Measurements from ENCODE around the gene VPS33A.
A peak's percentile ranks its signal among the peaks of the same experiment; 100 is the strongest.

The VPS33A gene

GRCh38 chr12:122250536-122250935 is 15.8 kb downstream of the VPS33A start:
- DNase-seq (ENCODE audit: low read depth): no peak

DNA sequence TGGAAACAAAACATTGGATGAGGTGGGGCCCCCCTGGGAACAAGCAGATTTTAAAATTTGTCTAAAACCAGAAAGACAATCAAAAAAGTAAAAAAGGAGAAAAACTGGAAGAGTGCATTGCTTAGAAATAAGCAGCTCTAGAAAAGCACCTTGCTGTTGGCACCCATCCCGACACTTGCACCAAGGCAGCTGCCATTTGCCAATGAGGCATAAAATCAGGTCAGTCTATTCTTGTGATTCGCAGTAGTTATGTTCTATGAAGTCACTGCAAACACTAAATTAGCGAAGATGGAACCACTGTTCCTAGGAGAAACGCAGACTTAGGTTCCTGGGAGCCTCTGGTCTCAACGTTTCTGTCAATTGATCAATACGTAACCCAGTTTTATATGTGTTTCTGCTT is 16.2 kb downstream of the VPS33A start:
- no peak for DNase-seq (ENCODE audit: low read depth)

DNA sequence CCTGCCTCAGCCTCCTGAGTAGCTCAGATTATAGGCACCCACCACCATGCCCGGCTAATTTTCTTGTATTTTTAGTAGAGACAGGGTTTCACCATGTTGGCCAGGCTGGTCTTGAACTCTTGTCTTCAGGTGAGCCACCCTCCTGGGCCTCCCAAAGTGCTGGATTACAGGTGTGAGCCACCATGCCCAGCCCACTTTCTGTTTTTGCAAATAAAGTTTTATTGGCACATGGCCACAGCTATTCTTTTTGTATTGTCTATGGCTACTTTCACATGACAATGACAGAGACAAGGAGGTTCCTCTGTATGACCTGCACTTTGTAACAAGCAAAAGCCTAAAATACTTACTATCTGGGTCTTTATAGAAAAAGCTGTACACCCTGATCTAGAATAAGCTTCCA is 20.7 kb downstream of the VPS33A start:
- no peak for DNase-seq (ENCODE audit: low read depth)

- no peak for DNase-seq (ENCODE audit: low read depth)
These were observed 21.5 kb downstream of the VPS33A start for GRCh38 chr12:122244565-122245371.

DNA sequence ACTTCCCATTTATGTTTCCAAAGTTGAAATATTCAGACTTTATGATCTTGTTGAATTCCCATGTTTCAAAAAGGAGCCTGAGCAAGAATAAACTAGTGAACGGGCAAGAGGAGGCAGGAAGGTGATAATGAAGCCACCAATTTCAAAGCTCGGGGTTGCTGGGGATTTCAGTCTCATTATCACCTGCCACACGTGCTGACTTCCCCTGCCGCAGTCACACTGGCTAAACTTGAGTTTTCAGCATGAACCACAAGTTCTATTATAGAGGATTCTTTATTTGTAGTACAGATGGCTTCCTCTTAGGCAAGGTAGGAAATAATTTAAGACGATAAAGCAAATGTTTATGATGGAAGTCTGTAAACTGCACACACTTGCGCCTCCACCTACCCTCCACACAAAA is 22.3 kb downstream of the VPS33A start:
- no peak for DNase-seq (ENCODE audit: low read depth)

GRCh38 chr12:122238861-122239260 is 27.4 kb downstream of the VPS33A start:
- no peak for DNase-seq (ENCODE audit: low read depth)

- DNase-seq (ENCODE audit: low read depth): no peak
These were observed 30.6 kb downstream of the VPS33A start for GRCh38 chr12:122235741-122236140.

DNA sequence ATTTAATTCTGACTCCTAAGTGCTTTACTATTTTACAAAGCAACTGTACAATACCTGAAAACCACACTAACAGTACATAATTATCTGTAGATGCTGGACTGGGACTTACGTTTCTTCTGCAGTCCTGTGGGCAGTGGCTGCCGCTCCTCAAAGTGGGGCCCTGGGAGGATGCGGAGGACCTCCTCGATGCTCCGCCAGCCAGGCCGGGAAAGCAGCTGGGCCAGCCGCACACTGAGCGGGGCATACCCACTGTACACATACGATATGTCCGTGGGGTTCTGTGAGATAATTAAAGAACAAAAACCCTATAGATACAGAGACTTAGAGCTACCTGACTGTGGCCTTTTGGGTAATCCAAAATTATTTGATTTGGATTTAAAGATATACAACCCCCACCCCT is 33.6 kb downstream of the VPS33A start:
- no peak for DNase-seq (ENCODE audit: low read depth)

GRCh38 chr12:122230798-122231197 is 35.5 kb downstream of the VPS33A start:
- DNase-seq (ENCODE audit: low read depth): no peak

DNA sequence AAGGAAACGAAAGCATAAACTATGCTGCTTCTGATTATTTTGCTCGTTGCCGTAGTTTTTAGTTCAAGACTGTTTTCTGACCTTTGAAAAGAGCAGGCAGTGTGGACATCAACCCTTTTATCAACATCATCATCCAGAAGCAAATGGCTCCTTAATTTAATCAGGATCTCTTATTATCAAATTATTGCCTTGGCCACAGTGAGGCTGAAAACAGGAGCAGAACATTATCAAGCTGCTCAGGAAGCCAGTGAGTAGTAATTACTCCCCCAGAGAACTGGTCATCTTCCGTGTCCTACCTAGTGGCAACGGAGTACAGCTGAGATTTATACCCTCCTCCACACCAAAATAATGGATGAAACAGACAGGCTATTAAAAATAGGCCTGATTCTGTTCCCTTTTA is 38.2 kb downstream of the VPS33A start:
- DNase-seq (ENCODE audit: low read depth): no peak

DNA sequence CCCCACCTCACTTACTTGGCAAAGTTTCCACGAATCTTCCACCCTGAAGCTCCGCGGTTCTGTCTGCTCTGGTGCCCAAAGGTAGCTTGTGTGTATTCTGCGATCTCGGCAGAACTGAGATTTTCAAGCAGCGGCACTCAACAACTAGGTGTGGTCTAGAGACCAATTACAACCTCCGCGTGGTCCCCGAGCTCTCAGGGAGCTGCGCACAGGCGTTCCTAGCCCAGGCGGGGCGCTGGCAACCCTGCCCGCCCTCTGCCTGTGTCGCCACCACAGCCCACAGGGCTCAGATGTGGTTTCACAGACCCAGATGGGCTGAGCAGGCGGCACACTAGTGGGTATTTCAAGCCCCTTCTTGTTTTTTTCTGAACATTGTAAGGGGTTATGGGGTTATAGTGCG is 39.0 kb downstream of the VPS33A start:
- peak; percentile 31 for DNase-seq (ENCODE audit: low read depth)

DNA sequence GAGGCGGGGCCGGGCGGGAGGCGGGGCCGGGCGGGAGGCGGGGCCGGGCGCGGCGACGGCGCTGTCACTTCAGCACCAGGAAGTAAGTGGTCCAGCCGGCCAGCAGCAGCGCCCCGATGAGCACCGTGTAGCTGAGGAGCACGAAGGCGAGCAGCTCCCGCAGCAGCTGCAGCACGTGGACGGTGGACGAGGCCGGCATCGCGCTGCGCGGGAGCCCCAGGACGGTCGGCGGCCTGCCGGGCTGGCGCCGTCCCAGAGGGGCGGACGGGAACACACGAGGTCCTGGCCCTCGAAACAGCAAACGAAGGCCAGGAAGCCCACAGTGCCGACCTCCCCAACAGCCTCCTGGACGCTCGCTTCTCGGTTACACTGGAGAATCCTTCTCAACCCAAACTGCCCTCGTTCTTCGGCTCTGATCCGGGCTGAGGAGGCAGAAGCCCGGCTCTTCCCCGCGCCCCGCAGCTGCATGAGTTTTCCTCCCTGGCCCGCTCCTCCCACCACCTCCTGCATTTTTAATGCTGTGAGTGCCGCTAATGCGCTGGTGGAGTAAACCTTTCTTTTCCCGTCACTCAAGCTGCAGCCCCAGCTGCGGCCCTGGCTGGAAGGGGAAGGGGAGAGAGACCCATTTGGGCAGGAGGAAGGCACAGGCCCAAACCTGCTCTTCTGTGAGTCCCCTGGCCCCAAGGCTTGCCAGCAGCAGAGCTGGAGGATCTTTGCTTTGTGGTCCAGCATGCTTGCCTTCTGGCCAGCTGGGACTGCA is 39.7 kb downstream of the VPS33A start:
- DNase-seq (ENCODE audit: low read depth): no peak

DNA sequence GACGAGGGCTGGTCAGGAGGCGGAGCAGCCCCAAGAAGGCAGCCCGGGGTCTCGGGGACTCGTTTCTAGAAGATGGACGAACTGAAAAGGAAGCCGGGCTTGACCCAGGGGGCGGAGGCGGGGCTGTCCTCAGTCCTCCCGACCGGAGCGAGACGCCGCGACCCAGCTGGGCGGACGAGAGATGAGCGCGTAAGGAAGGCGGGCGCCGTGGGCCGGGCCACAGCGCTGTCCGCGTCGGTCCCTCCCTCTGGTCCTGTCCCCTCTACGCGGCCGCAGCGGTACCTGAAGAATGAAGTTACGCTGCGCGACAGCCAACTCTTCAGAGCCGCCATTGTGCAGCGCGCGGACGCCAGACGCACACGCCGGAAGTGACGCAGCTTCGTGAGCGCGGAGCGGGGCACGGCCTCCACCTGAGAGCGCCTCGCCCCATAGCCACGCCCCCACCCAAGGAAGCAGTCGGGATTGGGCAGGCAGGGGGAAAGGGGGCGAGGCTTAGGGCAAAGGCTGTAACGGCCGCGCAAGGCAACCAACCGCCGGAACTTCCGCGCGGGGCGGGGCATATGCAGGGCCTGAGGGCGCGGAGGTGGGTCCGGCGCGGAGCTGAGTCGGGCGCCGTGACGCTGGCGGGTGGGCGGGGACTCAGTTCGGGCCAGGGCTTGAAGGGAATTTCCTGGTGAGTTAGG is 40.5 kb downstream of the VPS33A start, which contains the start of gene DIABLO:
DIABLO (minus strand) TSS at position 370 of the 683 bp plus-strand sequence; CDS start at position 332, 38 bp downstream.
- DNase-seq (ENCODE audit: low read depth): peak; percentile 100

DNA sequence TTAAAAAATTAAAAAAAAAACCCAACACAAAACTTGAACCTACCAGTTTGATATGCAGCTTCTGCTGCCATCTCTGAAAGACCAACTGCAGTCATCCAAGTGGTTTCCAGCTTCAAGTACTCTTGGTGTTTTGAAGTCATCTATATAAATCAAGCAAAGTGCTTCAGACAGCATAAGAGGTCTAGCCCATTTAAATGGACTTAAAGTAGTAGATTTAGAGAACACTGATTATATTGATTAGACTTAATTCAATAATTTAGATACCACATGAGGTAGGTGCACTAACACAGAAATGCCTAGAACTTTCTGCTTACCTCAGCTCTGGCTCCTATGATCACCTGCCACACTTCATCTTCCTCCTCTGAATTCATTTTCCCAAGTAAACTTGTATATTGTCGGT is 49.8 kb downstream of the VPS33A start:
- no peak for DNase-seq (ENCODE audit: low read depth)

DNA sequence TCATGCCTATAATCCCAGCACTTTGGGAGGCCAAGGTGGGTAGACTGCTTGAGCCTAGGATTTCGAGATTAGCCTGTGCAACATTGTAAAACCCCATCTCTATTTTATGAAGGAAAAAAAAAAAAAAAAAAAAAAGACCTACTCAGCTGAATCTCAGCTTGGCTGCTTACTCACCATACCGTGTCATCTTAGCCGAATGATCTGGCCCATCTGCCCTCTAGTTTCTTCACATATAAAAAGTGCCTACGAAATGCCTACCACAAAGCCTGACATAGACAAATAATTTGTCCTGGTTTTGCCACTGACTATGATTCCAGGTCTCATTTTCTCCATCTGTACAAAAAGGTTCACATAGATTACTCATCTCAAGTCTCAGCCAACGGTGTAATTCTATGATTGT is 50.5 kb downstream of the VPS33A start:
- DNase-seq (ENCODE audit: low read depth): no peak

GRCh38 chr12:122208073-122208820 is 58.0 kb downstream of the VPS33A start:
- no peak for DNase-seq (ENCODE audit: low read depth)

DNA sequence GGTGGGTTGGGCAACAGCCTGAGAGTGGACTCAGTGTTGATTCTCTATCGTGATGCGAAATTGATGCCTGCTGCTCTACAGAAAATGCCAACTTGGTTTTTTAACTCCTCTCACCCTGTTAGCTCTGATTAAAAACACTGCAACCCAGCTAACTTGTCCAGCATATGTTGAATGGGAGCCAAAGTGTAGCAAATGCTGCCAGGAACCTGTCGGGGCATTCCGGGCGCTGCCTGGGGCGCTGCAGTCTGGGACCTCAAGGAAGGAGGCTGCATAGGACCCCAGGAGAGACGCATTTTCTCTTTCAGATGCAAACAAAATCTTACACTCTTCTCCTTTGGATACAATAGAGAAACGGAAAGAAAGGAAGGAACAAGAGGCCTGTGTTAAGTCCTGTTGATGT is 58.9 kb downstream of the VPS33A start:
- DNase-seq (ENCODE audit: low read depth): no peak

GRCh38 chr12:122206976-122207375 is 59.3 kb downstream of the VPS33A start:
- no peak for DNase-seq (ENCODE audit: low read depth)

DNA sequence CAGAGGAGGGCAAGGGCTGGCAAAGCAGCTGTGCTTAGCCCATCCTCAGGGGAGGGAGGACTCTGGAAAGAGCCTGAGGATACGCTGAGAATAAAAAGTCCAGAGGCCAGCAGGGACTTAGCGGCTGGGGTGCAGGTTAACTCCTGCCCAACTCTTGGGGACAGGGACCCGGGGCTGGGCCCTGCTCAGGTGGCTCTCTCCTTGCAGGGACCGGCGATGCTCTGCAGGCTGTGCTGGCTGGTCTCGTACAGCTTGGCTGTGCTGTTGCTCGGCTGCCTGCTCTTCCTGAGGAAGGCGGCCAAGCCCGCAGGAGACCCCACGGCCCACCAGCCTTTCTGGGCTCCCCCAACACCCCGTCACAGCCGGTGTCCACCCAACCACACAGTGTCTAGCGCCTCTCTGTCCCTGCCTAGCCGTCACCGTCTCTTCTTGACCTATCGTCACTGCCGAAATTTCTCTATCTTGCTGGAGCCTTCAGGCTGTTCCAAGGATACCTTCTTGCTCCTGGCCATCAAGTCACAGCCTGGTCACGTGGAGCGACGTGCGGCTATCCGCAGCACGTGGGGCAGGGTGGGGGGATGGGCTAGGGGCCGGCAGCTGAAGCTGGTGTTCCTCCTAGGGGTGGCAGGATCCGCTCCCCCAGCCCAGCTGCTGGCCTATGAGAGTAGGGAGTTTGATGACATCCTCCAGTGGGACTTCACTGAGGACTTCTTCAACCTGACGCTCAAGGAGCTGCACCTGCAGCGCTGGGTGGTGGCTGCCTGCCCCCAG is 60.0 kb downstream of the VPS33A start:
- no peak for DNase-seq (ENCODE audit: low read depth)

- DNase-seq (ENCODE audit: low read depth): no peak
These were observed 61.0 kb downstream of the VPS33A start for GRCh38 chr12:122205053-122205925.

All from activated T-cell treated with anti-CD3 and anti-CD28 coated beads for 48 hours (primary cell).